LoVo (cell line): Measurements from ENCODE around the gene MTRF1.
"Not testable (repeated sequence)": the region's sequence is repeated elsewhere in the genome, so short reads cannot be mapped to it uniquely, and the experiment has no call there.

Experiments
- DNase-seq: peaks from one replicate; pipeline ENCODE4 v3.0.0-alpha.2; 2016; ENCODE audit warnings: low spot score

MTRF1 gene

DNA sequence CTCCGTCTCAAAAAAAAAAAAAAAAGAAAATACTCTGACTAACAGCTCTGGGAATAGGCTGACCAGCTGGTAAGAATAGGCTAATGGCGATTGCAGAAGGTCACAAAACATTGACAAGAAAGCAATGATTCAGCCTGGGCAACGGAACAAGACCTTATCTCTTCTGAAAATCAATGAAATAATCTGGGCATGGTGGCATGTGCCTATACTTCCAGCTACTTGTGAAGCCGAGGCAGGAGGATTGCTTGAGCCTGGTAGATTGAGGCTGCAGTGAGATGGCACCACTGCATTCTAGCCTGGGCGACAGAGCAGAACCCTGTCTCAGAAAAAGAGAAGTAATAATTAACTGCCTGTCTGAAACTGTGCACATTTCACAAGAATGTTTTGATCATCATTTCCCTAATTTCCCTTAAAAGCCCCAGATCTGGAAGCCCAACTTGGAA lies 18.8 kb upstream of the MTRF1 start:
- DNase-seq, result no peak

DNA sequence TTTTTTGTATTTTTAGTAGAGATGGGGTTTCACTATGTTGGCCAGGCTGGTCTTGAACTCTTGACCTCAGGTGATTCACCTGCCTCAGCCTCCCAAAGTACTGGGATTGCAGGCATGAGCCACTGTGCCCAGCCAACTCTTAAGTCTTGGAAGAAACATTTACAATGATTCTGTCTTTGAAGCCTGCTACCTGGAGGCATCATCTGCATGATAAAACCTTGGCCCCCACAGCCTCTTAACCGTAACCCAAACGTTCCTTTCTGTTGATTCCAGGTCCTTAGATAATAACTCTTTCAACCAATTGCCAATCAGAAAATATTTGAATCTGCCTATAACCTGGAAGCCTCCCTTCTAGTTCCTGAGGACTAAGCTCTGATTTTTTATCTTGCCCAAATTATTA lies 15.8 kb upstream of the MTRF1 start:
- DNase-seq, result not testable (repeated sequence)

GRCh38 chr13:41276824-41277223 lies 13.4 kb upstream of the MTRF1 start:
- DNase-seq, result no peak

- no peak for DNase-seq
Measured at GRCh38 chr13:41274881-41275280, 11.5 kb upstream of the MTRF1 start.

- peak; percentile 12 for DNase-seq
Measured at GRCh38 chr13:41273831-41274441, 10.6 kb upstream of the MTRF1 start.

DNA sequence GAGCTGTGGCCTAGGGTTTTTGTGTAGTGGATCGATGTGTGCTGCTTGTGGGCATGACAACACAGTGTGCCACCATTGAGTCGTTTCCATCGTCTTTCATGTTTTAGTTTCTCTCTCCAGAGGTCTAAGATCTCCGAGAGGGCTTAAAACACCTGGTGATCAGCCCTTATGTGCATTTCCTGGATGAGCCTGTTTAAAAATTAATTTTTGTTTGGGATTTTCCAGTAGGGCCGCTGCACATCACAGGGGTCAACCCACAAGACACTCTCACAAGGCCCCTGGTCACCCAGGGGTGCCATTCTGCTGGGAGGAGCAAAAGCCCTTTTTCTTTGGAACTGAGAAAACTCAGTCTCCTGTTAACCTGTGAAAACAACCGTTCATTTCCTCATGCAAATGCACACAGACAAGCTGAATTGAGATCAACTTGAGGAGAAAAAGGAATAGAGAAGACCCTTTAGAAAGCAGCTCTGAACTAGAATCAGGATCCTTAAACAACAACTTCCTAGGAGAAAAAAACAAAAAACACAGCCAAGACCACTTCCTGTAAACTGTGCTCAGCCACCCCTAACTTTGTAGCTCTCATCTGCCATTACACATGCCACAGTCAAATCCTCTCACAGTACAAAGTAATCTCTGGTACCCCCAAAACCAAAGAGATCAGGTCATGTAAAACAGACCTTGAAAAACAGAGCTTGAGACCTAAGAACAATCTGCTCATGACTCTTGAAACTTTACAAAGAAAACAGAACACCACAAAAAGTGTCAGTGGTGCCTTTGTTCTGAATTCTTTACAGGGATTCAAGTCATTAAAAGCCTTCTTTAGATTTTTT lies 8.3 kb upstream of the MTRF1 start:
- DNase-seq, result no peak

DNA sequence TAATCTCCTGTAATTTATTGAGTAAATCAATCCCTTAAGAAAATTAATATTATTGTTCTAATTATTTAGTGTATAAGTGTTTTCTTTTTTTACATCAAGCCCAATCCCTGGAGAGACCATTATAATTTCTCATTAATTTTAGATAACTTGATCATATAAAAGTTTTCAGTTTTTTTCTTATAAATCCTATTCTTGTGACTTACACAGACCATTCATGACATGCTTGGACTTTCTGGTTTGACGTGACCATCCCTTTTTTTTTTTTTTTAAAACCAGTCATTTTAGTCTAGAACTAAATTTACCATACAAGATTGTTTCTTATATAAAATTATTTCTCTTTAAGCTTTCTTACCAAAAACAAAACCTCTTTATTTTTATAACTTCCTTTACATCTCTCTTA lies 5.4 kb upstream of the MTRF1 start:
- DNase-seq, result no peak

GRCh38 chr13:41267106-41267505 lies 3.7 kb upstream of the MTRF1 start:
- DNase-seq, result no peak

DNA sequence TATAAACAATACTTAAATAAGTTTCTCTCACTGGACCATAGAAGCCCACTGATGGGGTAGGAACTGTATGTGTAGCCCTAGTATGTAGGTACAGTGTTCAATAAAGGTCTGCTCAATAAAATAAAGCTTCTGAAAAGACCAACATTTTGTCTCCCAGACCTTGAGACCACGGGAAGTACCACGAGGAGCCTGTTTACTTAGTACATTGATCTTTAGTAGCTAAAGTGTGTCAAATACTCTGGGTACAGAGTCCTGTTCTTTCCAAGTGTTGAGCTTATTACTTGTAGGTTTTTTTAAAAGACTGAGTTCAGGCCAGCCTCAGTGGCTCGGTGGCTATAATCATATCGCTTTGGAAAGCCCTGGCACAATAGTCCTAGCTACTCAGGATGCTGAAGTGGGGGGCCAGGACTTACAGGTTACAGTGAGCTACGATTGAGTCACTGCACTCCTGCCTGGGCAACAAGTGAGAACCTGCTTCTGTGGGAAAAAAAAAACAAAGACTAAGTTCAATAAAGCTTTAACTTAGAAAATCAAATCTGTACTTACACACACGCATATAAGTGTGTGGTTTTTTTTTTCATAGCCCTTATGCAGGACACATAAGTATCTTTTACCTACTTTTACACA lies 3.4 kb downstream of the MTRF1 start:
- no peak for DNase-seq

DNA sequence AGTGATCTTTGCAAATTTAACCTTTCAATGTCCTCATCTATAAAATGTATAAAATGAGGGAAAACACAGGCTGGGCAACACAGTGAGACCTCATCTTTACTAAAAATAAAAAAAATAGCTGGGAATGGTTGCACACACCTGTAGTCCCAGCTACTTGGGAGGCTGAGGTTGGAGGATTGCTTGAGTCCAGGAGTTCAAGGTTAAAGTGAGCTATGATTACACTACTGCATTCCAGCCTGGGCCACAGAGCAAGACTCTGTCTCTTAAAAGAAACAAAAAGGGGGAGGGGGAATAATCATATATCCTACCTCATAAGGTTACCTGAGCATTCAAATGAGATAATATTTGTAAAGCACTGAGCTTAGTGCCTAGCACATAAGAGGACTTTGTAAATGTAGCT lies 5.8 kb downstream of the MTRF1 start:
- no peak for DNase-seq

GRCh38 chr13:41254902-41255301 lies 8.5 kb downstream of the MTRF1 start:
- no peak for DNase-seq

GRCh38 chr13:41250993-41251392 lies 12.4 kb downstream of the MTRF1 start:
- DNase-seq, result no peak

- DNase-seq, result no peak
Measured at GRCh38 chr13:41246969-41247680, 16.3 kb downstream of the MTRF1 start.

DNA sequence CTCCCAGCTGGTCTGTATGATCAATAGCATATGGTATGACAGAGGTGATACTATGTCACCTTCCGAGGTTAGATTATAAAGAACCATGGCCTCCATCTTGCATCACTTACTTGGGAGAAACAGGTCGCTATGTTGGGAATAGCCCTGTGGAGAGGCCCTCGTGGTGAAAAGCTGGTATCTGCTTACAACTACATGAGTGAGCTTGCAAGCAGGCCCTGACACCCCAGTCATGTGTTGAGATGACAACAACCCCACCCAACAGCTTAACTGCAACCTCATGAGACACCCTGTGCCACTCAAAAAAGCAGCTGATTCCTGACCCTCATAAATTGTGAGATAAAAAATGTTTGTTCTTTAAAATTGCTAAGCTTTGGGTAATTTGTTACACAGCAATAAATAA lies 18.8 kb downstream of the MTRF1 start:
- no peak for DNase-seq

GRCh38 chr13:41241626-41242025 lies 21.8 kb downstream of the MTRF1 start:
- no peak for DNase-seq

DNA sequence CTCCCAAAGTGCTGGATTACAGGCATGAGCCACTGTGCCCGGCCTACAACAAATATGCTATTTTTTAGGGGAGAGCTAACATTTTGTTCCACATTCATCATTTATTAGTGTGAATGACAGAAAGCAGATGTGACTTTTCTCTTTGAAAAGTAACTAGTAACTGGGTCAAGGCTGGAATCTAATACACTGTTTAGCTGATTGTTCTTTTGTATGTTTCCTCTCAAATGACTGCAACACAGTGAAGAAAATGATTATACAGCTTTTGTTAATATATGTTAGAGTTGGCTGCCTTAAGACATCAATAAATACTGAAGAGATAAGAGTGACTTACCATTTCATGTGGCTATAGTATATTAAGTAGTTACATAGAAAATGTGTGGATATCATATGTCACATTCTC lies 27.0 kb downstream of the MTRF1 start:
- no peak for DNase-seq

DNA sequence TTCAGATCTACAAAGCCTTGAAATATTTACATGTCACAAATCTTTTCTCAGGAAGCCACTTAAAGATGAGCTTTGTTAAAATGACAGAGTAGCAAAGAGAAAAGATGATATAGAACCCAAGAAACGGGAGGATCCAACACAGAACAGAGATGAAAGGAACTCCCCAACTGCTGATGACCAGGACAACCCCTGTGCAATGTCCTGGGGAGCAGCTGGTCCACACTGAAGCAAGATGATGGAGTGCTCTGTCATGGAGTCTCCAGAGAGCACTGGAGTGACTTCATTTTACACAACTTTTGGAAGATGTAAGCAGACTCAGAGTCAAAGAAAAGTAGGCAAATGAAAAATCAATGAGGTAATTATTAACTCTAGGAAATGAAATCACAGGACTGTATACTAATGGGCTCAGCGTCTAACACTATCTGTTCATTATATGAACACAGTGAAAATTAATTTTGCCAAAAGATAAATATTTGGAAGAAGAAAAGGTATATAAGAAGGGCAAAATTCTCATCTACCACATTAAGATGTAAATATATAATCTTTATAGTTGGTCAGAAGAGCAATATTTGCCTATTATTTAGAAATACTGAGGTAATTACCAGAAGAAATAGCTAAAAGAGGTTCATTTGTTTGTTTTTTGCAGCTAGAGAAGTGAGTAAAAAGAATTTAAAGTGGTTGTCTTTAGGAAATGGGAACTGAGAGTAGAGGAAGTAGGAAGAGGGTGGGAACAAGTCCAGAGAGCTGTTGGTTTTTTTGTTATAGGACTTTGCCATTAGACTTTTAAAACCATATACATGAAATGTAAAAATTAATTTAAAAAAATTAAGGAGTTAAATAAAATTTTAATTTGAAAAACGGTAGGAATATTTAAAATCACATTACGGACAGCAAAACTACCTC lies 30.5 kb downstream of the MTRF1 start:
- DNase-seq, result no peak

DNA sequence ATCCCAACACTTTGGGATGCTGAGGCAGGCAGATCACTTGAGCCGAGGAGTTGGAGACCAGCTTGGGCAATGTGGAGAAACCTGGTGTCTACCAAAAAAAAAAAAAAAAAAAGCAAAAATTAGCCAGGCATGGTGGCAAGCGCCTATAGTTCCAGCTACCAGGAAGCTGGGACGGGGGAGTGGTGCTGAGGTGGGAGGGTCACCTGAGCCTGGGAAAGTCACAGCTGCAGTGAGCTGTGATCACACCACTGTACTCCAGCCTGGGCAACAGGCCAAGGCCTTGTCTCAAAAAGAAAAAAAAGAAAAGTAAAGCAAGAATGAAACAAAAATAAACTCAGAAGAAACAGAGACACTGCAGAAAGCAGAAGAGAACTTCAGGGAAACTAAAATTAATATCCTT lies 31.6 kb downstream of the MTRF1 start:
- DNase-seq, result peak; percentile 48

- no peak for DNase-seq
Measured at GRCh38 chr13:41231025-41231677, 32.2 kb downstream of the MTRF1 start.

DNA sequence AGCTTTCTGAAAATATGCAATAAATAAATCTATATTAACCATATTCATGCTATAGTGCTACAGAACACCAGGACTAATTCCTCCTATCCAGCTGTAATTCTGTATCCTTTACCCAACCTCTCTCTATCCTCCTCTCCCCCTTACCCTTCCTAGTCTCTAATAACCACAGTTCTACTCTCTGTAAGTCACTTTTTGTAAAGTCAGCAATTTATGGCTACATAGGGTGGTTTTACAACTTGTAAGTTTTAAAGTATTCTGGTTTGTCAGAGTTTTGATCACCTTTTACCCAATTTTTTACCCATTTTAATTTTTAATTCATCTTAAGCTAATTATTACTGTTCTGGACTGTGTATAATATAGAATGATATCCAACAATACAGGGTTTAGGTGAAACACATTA lies 34.0 kb downstream of the MTRF1 start:
- no peak for DNase-seq
